AG04449 (cell line): ENCODE results near the gene OR6T1.

Experiments
- CTCF ChIA-PET: fragments of 350-600 bp; formaldehyde crosslinking; extraction: SDS; loops from one replicate; lab custom pipeline; 2021; ENCODE audit warnings: antibody characterized with exemption; lab: Yijun Ruan, JAX
- POLR2A ChIA-PET: fragments of 400-600, 350-600 bp; formaldehyde crosslinking; extraction: SDS; loops from one replicate; lab custom pipeline; 2020; ENCODE audit warnings: antibody characterized with exemption, inconsistent platforms; lab: Yijun Ruan, JAX
- DNase-seq: peaks from one replicate; pipeline ENCODE4 v3.0.0-alpha.2; 2010; ENCODE audit warnings: low read depth, low spot score
- H3K4me3 ChIP-seq: 2 replicates; pipeline ENCODE4 v1.5.1; 2011; ENCODE audit warnings: low read depth, mild to moderate bottlenecking, control low read depth, low read length
- CTCF ChIP-seq: IDR thresholded peaks from one replicate; pipeline ENCODE4 v1.5.1; 2011; ENCODE audit warnings: mild to moderate bottlenecking, moderate library complexity, low read length, control low read depth, inconsistent platforms; ENCODE audit not compliant: insufficient read depth; ENCODE audit errors: missing control alignments

Gene OR6T1

GRCh38 chr11:123943738-123944137, at the start of gene OR6T1:
OR6T1 (minus strand) TSS chr11:123943838; CDS start chr11:123943838, 0 bp downstream.
- POLR2A ChIA-PET: no interaction called here
- CTCF ChIA-PET: no interaction called here
- TF ChIP-seq CTCF: no peak
- no peak for DNase-seq
- no peak within 1 kb of the TSS for H3K4me3 ChIP-seq

DNA sequence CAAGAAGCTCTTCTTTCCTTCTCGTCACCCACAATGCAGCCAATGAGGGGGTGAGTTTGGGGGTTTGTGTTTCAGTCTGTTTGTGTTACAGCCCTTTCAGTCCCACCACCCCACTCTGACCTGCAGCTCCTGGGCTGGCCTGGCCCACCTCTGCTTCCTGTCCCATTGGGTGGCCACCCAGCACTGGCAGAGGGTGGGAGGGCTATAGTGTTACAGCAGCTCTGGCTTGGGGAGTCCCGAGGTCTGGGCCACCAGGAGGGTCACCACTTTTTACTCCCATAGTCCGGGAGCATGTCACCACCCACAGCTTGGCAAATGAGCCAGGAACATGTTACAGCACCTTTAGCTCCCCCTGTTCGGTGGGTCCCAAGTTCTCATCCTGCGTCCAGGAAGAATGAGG, 35.7 kb upstream of the OR6T1 start:
- ChIA-PET POLR2A (no interaction called here), CTCF (no interaction called here)
- TF ChIP-seq CTCF: no peak
- H3K4me3 ChIP-seq: no peak overlapping the region
- DNase-seq: no peak

GRCh38 chr11:123977731-123978347, 34.2 kb upstream of the OR6T1 start, which contains the start of gene OR10S1:
OR10S1 (minus strand) TSS chr11:123977781; CDS start chr11:123977664, 117 bp downstream.
- TF ChIP-seq CTCF: no peak
- H3K4me3 ChIP-seq: no peak within 1 kb of the TSS
- DNase-seq: no peak
- ChIA-PET CTCF (no interaction called here), POLR2A (no interaction called here)

GRCh38 chr11:123976770-123977560, 33.3 kb upstream of the OR6T1 start:
- ChIA-PET CTCF (no interaction called here), POLR2A (no interaction called here)
- no peak for TF ChIP-seq CTCF
- no peak for DNase-seq
- H3K4me3 ChIP-seq: no peak overlapping the region

DNA sequence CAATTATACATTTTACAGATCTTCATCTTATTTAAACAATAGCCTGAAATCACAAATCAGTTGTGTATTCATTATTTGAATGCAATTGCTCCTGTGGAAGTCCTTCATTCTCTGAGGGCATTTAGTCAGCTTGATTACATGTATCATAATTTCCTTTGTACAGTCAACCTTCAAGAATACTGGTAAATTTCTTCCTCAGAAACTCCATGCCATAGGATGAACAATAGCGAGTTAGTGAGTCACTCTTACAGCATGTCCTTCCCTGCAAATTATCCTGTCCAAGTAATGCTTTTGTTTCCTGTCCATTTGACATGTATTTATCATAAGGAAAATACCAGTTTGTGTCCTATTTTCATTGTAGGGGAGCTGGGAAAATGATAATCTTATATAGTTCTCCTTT, 30.2 kb upstream of the OR6T1 start:
- CTCF ChIA-PET: no interaction called here
- no peak for TF ChIP-seq CTCF
- DNase-seq: peak; percentile 5
- POLR2A ChIA-PET: no interaction called here
- H3K4me3 ChIP-seq: no peak overlapping the region

- CTCF ChIA-PET: no interaction called here
- no peak for DNase-seq
- no peak overlapping the region for H3K4me3 ChIP-seq
- no peak for TF ChIP-seq CTCF
- POLR2A ChIA-PET: no interaction called here
Observed at GRCh38 chr11:123956752-123957151, 13.1 kb upstream of the OR6T1 start.
